T-cell (primary cell): Measurements from ENCODE around the gene CARMIL3. TPM values are rescaled to one million over a fixed set of nuclear protein-coding genes. Genes with fewer than 3 reads are reported as not detected.
A peak's percentile ranks its signal among the peaks of the same experiment; 100 is the strongest.
"Not testable (repeated sequence)": the region's sequence is repeated elsewhere in the genome, so short reads cannot be mapped to it uniquely, and the experiment has no call there.

Experiments used
- ATAC-seq, 4 experiments: fragments of 200-7000 bp in 3 of 4; fragments of 150-1000 bp in 1 of 4; cut with Tn5 transposase; replicated peaks in 1 of 4; 1 replicate in 3 of 4; 2 replicates in 1 of 4; pipeline ENCODE4 v1.10.0; 2021; ENCODE audit warnings: moderate library complexity in 3 of 4, mild to moderate bottlenecking in 2 of 4, moderate number of reproducible peaks in 1 of 4
- CTCF ChIA-PET, 2 donors: fragments of 300-600 bp; sonication (Branson Sonifier 250); formaldehyde crosslinking; loops; one replicate each; lab custom pipeline; 2022; ENCODE audit warnings: antibody characterized with exemption in 2 of 2; lab: Charles Lee
- POLR2A ChIA-PET, 2 donors: fragments of 300-600 bp; sonication (Branson Sonifier 250); formaldehyde crosslinking; loops; one replicate each; lab custom pipeline; 2022; ENCODE audit warnings: antibody characterized with exemption in 2 of 2; lab: Charles Lee
- DNase-seq, 35 experiments: peaks; one replicate each; pipeline versions ENCODE4 v3.0.0 to v3.0.0-alpha.2; 2013 to 2023
- H3K27ac ChIP-seq: one replicate; pipeline ENCODE4 v1.5.1; 2013; ENCODE audit warnings: low read length
- H3K27me3 ChIP-seq, 2 experiments: replicated peaks in 1 of 2; 1 replicate in 1 of 2; 2 replicates in 1 of 2; pipeline versions ENCODE4 v1.6.1 to v1.7.0; 2013; ENCODE audit warnings: low read length in 1 of 2, mixed read lengths in 1 of 2; ENCODE audit not compliant: control insufficient read depth in 2 of 2, insufficient read depth in 2 of 2; ENCODE audit errors: extremely low read depth in 1 of 2
- H3K36me3 ChIP-seq, 2 donors: 1 replicate in 1 of 2; 2 replicates in 1 of 2; pipeline versions ENCODE4 v1.6.1 to v1.7.0; 2013; ENCODE audit warnings: low read length in 1 of 2; ENCODE audit not compliant: control insufficient read depth in 2 of 2, insufficient read depth in 1 of 2; ENCODE audit errors: extremely low read depth in 1 of 2
- H3K4me1 ChIP-seq, 2 experiments: 1 replicate in 1 of 2; 2 replicates in 1 of 2; pipeline versions ENCODE4 v1.6.1 to v1.7.0; 2013; ENCODE audit warnings: low read length in 2 of 2, mixed read lengths in 1 of 2; ENCODE audit not compliant: insufficient read depth in 2 of 2, control insufficient read depth in 1 of 2; ENCODE audit errors: extremely low read depth in 1 of 2
- H3K4me3 ChIP-seq, 2 donors: 1 replicate in 1 of 2; 2 replicates in 1 of 2; pipeline versions ENCODE4 v1.5.1 to v1.7.0; 2013; ENCODE audit warnings: mild to moderate bottlenecking in 2 of 2, low read length in 1 of 2, moderate library complexity in 1 of 2; ENCODE audit not compliant: control insufficient read depth in 1 of 2; ENCODE audit errors: extremely low read depth in 1 of 2
- H3K9me3 ChIP-seq: 2 replicates; pipeline ENCODE4 v1.7.0; 2013
- H3K27ac Mint-ChIP-seq, 2 donors: one replicate each; pipeline ENCODE4 v1.8.0; 2020 to 2021; ENCODE audit warnings: mild to moderate bottlenecking in 2 of 2, mixed read lengths in 2 of 2
- H3K27me3 Mint-ChIP-seq, 2 donors: one replicate each; pipeline ENCODE4 v1.8.0; 2021 to 2022; ENCODE audit warnings: mixed read lengths in 2 of 2
- H3K36me3 Mint-ChIP-seq: one replicate; pipeline ENCODE4 v1.8.0; 2021; ENCODE audit warnings: mixed read lengths
- H3K4me1 Mint-ChIP-seq, 3 donors: one replicate each; pipeline ENCODE4 v1.8.0; 2020 to 2022; ENCODE audit warnings: mixed read lengths in 3 of 3, mild to moderate bottlenecking in 1 of 3
- H3K4me3 Mint-ChIP-seq, 3 donors: one replicate each; pipeline ENCODE4 v1.8.0; 2020 to 2022; ENCODE audit warnings: mild to moderate bottlenecking in 3 of 3, mixed read lengths in 3 of 3, moderate library complexity in 3 of 3
- H3K9me3 Mint-ChIP-seq, 3 donors: one replicate each; pipeline ENCODE4 v1.8.0; 2020 to 2022; ENCODE audit warnings: mixed read lengths in 3 of 3
- WGBS: methylation state at CpG from one replicate; pipeline ENCODE4 v1.1.5; 2013; ENCODE audit warnings: missing lambda C conversion rate; ENCODE audit not compliant: insufficient coverage; 5-methylcytosine and 5-hydroxymethylcytosine counted together
- total RNA-seq, 35 experiments: library from RNA in 6 of 35; stranded (reverse) in 6 of 35; fragments of 120-200 nt in 1 of 35; gene quantifications; one replicate each; pipeline versions ENCODE4 v1.2.1 to v1.2.4 and lab custom pipeline; 2013 to 2026

Gene CARMIL3
- total RNA-seq, 5 donors from 2014 or later (not counting 1 experiment from before 2014, with no cell fraction given), result 0.38 to 1.9 (median 0.59) TPM

- DNase-seq, result peak in 33 of 35 experiments; percentile 9 to 85 (median 35)
- Mint-ChIP-seq H3K9me3 (peaks cover 0 to under 1% (median 0%) of the 10 kb centered on the region in 3 donors), H3K4me1 (peaks cover 24 to 34% (median 28%) of the 10 kb centered on the region in 3 donors), H3K36me3 (no peaks in the 10 kb centered on the region), H3K27me3 (peaks cover 4 to 5% of the 10 kb centered on the region in 2 donors), H3K4me3 (no peak overlapping the region), H3K27ac (no peak overlapping the region)
- no peaks in the 10 kb centered on the region for H3K27me3 ChIP-seq
- 0% methylated on average over 5 of the region's 12 CpGs for WGBS
- ATAC-seq, result peak; percentile 83 to 93 (median 88)
- ChIA-PET CTCF (interaction anchor here in 1 of 2 donors (1.0 to 1.3 kb wide), 2 partner anchors 95 kb away, joined by 3 to 4 read pairs; no protein-coding TSS in a partner anchor), POLR2A (no interaction called here)
- peaks cover 0 to 3% of the 10 kb centered on the region in 2 donors for H3K36me3 ChIP-seq
- H3K4me1 ChIP-seq, result peaks cover 0 to 14% of the 10 kb centered on the region in 2 experiments
- no peaks in the 10 kb centered on the region for H3K9me3 ChIP-seq
- H3K27ac ChIP-seq, result no peak overlapping the region
- H3K4me3 ChIP-seq, result no peak overlapping the region
Measured at GRCh38 chr14:24013654-24014514, 37.9 kb upstream of the CARMIL3 start.

GRCh38 chr14:24015745-24016144 lies 36.1 kb upstream of the CARMIL3 start:
- H3K27ac Mint-ChIP-seq, H3K36me3 ChIP-seq, DNase-seq, H3K4me1 ChIP-seq, ATAC-seq, H3K36me3 Mint-ChIP-seq, H3K4me3 ChIP-seq, H3K27ac ChIP-seq, H3K4me3 Mint-ChIP-seq, CTCF ChIA-PET, H3K27me3 ChIP-seq, H3K27me3 Mint-ChIP-seq, H3K9me3 ChIP-seq, H3K9me3 Mint-ChIP-seq: not testable (repeated sequence)
- peaks cover 6 to 16% (median 9%) of the 10 kb centered on the region in 3 donors for H3K4me1 Mint-ChIP-seq
- POLR2A ChIA-PET, result interaction anchor here in 1 of 2 donors (0.6 kb wide), 1 partner anchor 17 kb away, joined by 3 read pairs; no protein-coding TSS in a partner anchor
- 100% methylated on average over 5 of the region's 6 CpGs for WGBS

GRCh38 chr14:24018978-24019377 lies 32.8 kb upstream of the CARMIL3 start:
- CTCF ChIA-PET, result interaction anchor here in 1 of 2 donors (0.6 kb wide), 1 partner anchor 690 kb away, joined by 3 read pairs; no protein-coding TSS in a partner anchor

GRCh38 chr14:24019944-24020343 lies 31.9 kb upstream of the CARMIL3 start:
- H3K27me3 ChIP-seq, H3K9me3 Mint-ChIP-seq, H3K36me3 Mint-ChIP-seq, H3K27ac ChIP-seq, POLR2A ChIA-PET, H3K4me3 ChIP-seq, CTCF ChIA-PET, H3K36me3 ChIP-seq, H3K27ac Mint-ChIP-seq, DNase-seq, H3K27me3 Mint-ChIP-seq, H3K9me3 ChIP-seq, H3K4me1 Mint-ChIP-seq, H3K4me3 Mint-ChIP-seq, H3K4me1 ChIP-seq: not testable (repeated sequence)
- peak in 3 of 4 experiments; percentile 33 to 43 (median 43) for ATAC-seq
- WGBS, result no CpG with 5 or more reads among the region's 2 CpGs

More at GRCh38 chr14:24018978-24019377, 32.8 kb upstream of the CARMIL3 start:
- H3K4me3 Mint-ChIP-seq, DNase-seq, H3K27ac Mint-ChIP-seq, H3K27me3 Mint-ChIP-seq, H3K4me1 Mint-ChIP-seq, H3K4me3 ChIP-seq, H3K4me1 ChIP-seq, H3K9me3 ChIP-seq, H3K36me3 Mint-ChIP-seq, H3K27me3 ChIP-seq, ATAC-seq, H3K36me3 ChIP-seq, H3K9me3 Mint-ChIP-seq, H3K27ac ChIP-seq, POLR2A ChIA-PET: not testable (repeated sequence)

GRCh38 chr14:24020520-24020919 lies 31.3 kb upstream of the CARMIL3 start:
- ATAC-seq, POLR2A ChIA-PET, H3K4me3 Mint-ChIP-seq, H3K27ac Mint-ChIP-seq, CTCF ChIA-PET, H3K36me3 Mint-ChIP-seq, H3K4me1 ChIP-seq, H3K27ac ChIP-seq, H3K9me3 ChIP-seq, DNase-seq, H3K36me3 ChIP-seq, H3K4me3 ChIP-seq, H3K4me1 Mint-ChIP-seq, H3K9me3 Mint-ChIP-seq, H3K27me3 Mint-ChIP-seq, H3K27me3 ChIP-seq: not testable (repeated sequence)
- WGBS, result 100% methylated on average over 2 of the region's 3 CpGs

- H3K27me3 ChIP-seq, H3K27ac Mint-ChIP-seq, H3K9me3 ChIP-seq, POLR2A ChIA-PET, H3K27ac ChIP-seq, H3K4me1 Mint-ChIP-seq, ATAC-seq, H3K36me3 ChIP-seq, H3K27me3 Mint-ChIP-seq, DNase-seq, H3K9me3 Mint-ChIP-seq, H3K4me1 ChIP-seq, CTCF ChIA-PET, H3K4me3 Mint-ChIP-seq, H3K4me3 ChIP-seq, H3K36me3 Mint-ChIP-seq: not testable (repeated sequence)
- WGBS, result 100% methylated on average over 2 of the region's 3 CpGs
Measured at GRCh38 chr14:24024939-24025418, 26.8 kb upstream of the CARMIL3 start.
